ENCODE results near the gene PROK1. TPM values are rescaled to one million over a fixed set of nuclear protein-coding genes. Genes with fewer than 3 reads are reported as not detected.

PROK1 gene
- total and polyA plus RNA-seq, 2 of the 13 experiments (the other 11 are each of a cell fraction or from before 2014, with no cell fraction given): 0.07 TPM; not detected in 1

- CTCF ChIA-PET (ENCODE audit: low intra/inter-chr PET ratio, low total read pairs): no interaction called here
- H3K27ac ChIP-seq (ENCODE audit: extremely low read length, insufficient read depth, low read length): no peak overlapping the region
- ATAC-seq: peak; percentile 89
Observed at GRCh38 chr1:110475362-110476027, 24.5 kb downstream of the PROK1 start.

GRCh38 chr1:110476028-110476765 lies 25.2 kb downstream of the PROK1 start:
- H3K9me3 ChIP-seq (ENCODE audit: low read length): no peaks in the 10 kb centered on the region
- no peak for FAIRE-seq
- CTCF ChIA-PET (ENCODE audit: low intra/inter-chr PET ratio, low total read pairs): no interaction called here
- WGBS (ENCODE audit: low lambda C conversion rate): 36% methylated on average over 10 of the region's 10 CpGs
- H3K27ac ChIP-seq (ENCODE audit: extremely low read length, insufficient read depth, low read length): no peak overlapping the region
- H3K36me3 ChIP-seq (replicated peaks in 1 of 2; ENCODE audit: control insufficient read depth in 1 of 2, insufficient read depth in 2 of 2, low read length in 2 of 2): no peaks in the 10 kb centered on the region
- POLR2A ChIA-PET: no interaction called here
- TF ChIP-seq SP140L (CRISPR knock-in tag; IDR thresholded peaks at IDR 0.05; ENCODE audit: borderline replicate concordance) (no peak), MAFK (conservative IDR thresholded peaks at IDR 0.05 in 1 of 2, IDR thresholded peaks at IDR 0.05 in 1 of 2; ENCODE audit: low read length in 2 of 2) (0 out of 4 replicates have a peak, but pooled peaks of 1 of the 2 experiments have one; percentile 0)
- intact Hi-C loops (cut with micrococcal nuclease; ENCODE audit: unreplicated experiment) (no loop called here), in situ Hi-C loops (cut with HindIII; ENCODE audit: extremely low pct_ligation_motif_present, low pct_unique_long_range_greater_than_20kb) (no loop called here)
- no peak overlapping the region for H2AFZ ChIP-seq (ENCODE audit: low read length)
- no peak overlapping the region for H3K4me3 ChIP-seq (replicated peaks in 1 of 3; ENCODE audit: insufficient read depth in 1 of 3, low read depth in 2 of 3, low read length in 3 of 3)
- no peaks in the 10 kb centered on the region for H3K27me3 ChIP-seq (ENCODE audit: control insufficient read depth in 1 of 2, insufficient read depth in 2 of 2, low read length in 2 of 2)
- DNase-seq (ENCODE audit: low spot score): no peak
- ATAC-seq: no peak
- BruUV-seq (replicated peaks): no TSS peak
- H3K79me2 ChIP-seq (ENCODE audit: insufficient read depth, low read length): no peaks in the 10 kb centered on the region
- no peak overlapping the region for H3K4me2 ChIP-seq (ENCODE audit: low read depth, low read length)
- no peaks in the 10 kb centered on the region for H3K4me1 ChIP-seq (ENCODE audit: insufficient read depth, low read length)
- no peak overlapping the region for H3K9ac ChIP-seq (ENCODE audit: insufficient read depth, low read depth, low read length)
- H4K20me1 ChIP-seq (ENCODE audit: insufficient read depth, low read length): no peaks in the 10 kb centered on the region

More at GRCh38 chr1:110475362-110476027, 24.5 kb downstream of the PROK1 start:
- BruUV-seq (replicated peaks): no TSS peak
- Histone ChIP-seq H4K20me1 (ENCODE audit: insufficient read depth, low read length) (no peaks in the 10 kb centered on the region), H3K4me1 (ENCODE audit: insufficient read depth, low read length) (no peaks in the 10 kb centered on the region), H3K4me2 (ENCODE audit: low read depth, low read length) (no peak overlapping the region), H2AFZ (ENCODE audit: low read length) (no peak overlapping the region), H3K36me3 (replicated peaks in 1 of 2; ENCODE audit: control insufficient read depth in 1 of 2, insufficient read depth in 2 of 2, low read length in 2 of 2) (no peaks in the 10 kb centered on the region), H3K9me3 (ENCODE audit: low read length) (no peaks in the 10 kb centered on the region), H3K9ac (ENCODE audit: insufficient read depth, low read depth, low read length) (no peak overlapping the region), H3K27me3 (ENCODE audit: control insufficient read depth in 1 of 2, insufficient read depth in 2 of 2, low read length in 2 of 2) (no peaks in the 10 kb centered on the region), H3K79me2 (ENCODE audit: insufficient read depth, low read length) (no peaks in the 10 kb centered on the region), H3K4me3 (replicated peaks in 1 of 3; ENCODE audit: insufficient read depth in 1 of 3, low read depth in 2 of 3, low read length in 3 of 3) (no peak overlapping the region)
- intact Hi-C loops (cut with micrococcal nuclease; ENCODE audit: unreplicated experiment) (no loop called here), in situ Hi-C loops (cut with HindIII; ENCODE audit: extremely low pct_ligation_motif_present, low pct_unique_long_range_greater_than_20kb) (no loop called here)
- no peak for TF ChIP-seq MYNN (CRISPR knock-in tag; IDR thresholded peaks at IDR 0.05; ENCODE audit: low read depth)
- peak in 1 of 2 experiments; percentile 23; a peak in 1 of 4 replicates for TF ChIP-seq MAFK (conservative IDR thresholded peaks at IDR 0.05 in 1 of 2, IDR thresholded peaks at IDR 0.05 in 1 of 2; ENCODE audit: low read length in 2 of 2)
- no peak for TF ChIP-seq ZNF431 (CRISPR knock-in tag; IDR thresholded peaks at IDR 0.05; ENCODE audit: borderline replicate concordance, low read depth)
- no peak for TF ChIP-seq RFX5 (IDR thresholded peaks at IDR 0.05; ENCODE audit: low read depth, low read length)
- POLR2A ChIA-PET: no interaction called here
- WGBS (ENCODE audit: low lambda C conversion rate): 16% methylated on average over 5 of the region's 5 CpGs
- FAIRE-seq (no peak), DNase-seq (ENCODE audit: low spot score) (no peak)
